ENCODE data around the gene CCDC54. TPM values are rescaled to one million over a fixed set of nuclear protein-coding genes. Genes with fewer than 3 reads are reported as not detected.

CCDC54 gene
- total RNA-seq, 1 experiment from 2014 or later = not detected

- Mint-ChIP-seq H3K4me3 (ENCODE audit: unreplicated experiment) (no peak overlapping the region), H3K4me1 (ENCODE audit: insufficient read depth, unreplicated experiment) (no peaks in the 10 kb centered on the region), H3K27me3 (ENCODE audit: insufficient read depth, unreplicated experiment) (no peaks in the 10 kb centered on the region), H3K9me3 (ENCODE audit: unreplicated experiment) (no peaks in the 10 kb centered on the region), H3K27ac (ENCODE audit: low read depth, unreplicated experiment) (no peak overlapping the region), H3K36me3 (ENCODE audit: insufficient read depth, unreplicated experiment) (no peaks in the 10 kb centered on the region)
- POLR2A ChIA-PET = interaction anchor here (0.7 kb wide), 1 partner anchor 46 kb away, joined by 5 read pairs; no protein-coding TSS in a partner anchor
- CTCF ChIA-PET = interaction anchor here (1.0 kb wide), 1 partner anchor 76 kb away, joined by 5 read pairs; no protein-coding TSS in a partner anchor
- no peak for DNase-seq (ENCODE audit: unreplicated experiment)
- intact Hi-C loops (cut with micrococcal nuclease) = no loop called here
- no TSS peak for BruUV-seq (replicated peaks)
- no peak for TF ChIP-seq CTCF (IDR thresholded peaks at IDR 0.05; ENCODE audit: unreplicated experiment)
Observed at GRCh38 chr3:107344722-107345121, 32.5 kb upstream of the CCDC54 start.

- ChIA-PET CTCF (interaction anchor here (0.6 kb wide), 1 partner anchor 61 kb away, joined by 3 read pairs; no protein-coding TSS in a partner anchor), POLR2A (no interaction called here)
- Mint-ChIP-seq H3K4me1 (ENCODE audit: insufficient read depth, unreplicated experiment) (no peaks in the 10 kb centered on the region), H3K27me3 (ENCODE audit: insufficient read depth, unreplicated experiment) (no peaks in the 10 kb centered on the region), H3K9me3 (ENCODE audit: unreplicated experiment) (no peaks in the 10 kb centered on the region), H3K4me3 (ENCODE audit: unreplicated experiment) (no peak overlapping the region), H3K27ac (ENCODE audit: low read depth, unreplicated experiment) (no peak overlapping the region), H3K36me3 (ENCODE audit: insufficient read depth, unreplicated experiment) (no peaks in the 10 kb centered on the region)
- no TSS peak for BruUV-seq (replicated peaks)
- no peak for DNase-seq (ENCODE audit: unreplicated experiment)
- TF ChIP-seq CTCF (IDR thresholded peaks at IDR 0.05; ENCODE audit: unreplicated experiment) = no peak
- intact Hi-C loops (cut with micrococcal nuclease) = no loop called here
Observed at GRCh38 chr3:107345822-107346405, 31.3 kb upstream of the CCDC54 start.

- Mint-ChIP-seq H3K27ac (ENCODE audit: low read depth, unreplicated experiment) (no peak overlapping the region), H3K36me3 (ENCODE audit: insufficient read depth, unreplicated experiment) (no peaks in the 10 kb centered on the region), H3K9me3 (ENCODE audit: unreplicated experiment) (no peaks in the 10 kb centered on the region), H3K4me3 (ENCODE audit: unreplicated experiment) (no peak overlapping the region), H3K27me3 (ENCODE audit: insufficient read depth, unreplicated experiment) (no peaks in the 10 kb centered on the region), H3K4me1 (ENCODE audit: insufficient read depth, unreplicated experiment) (no peaks in the 10 kb centered on the region)
- ChIA-PET POLR2A (interaction anchor here (1.1 kb wide), 1 partner anchor 13 kb away, joined by 3 read pairs; no protein-coding TSS in a partner anchor), CTCF (no interaction called here)
- DNase-seq (ENCODE audit: unreplicated experiment) = no peak
- no peak for TF ChIP-seq CTCF (IDR thresholded peaks at IDR 0.05; ENCODE audit: unreplicated experiment)
- intact Hi-C loops (cut with micrococcal nuclease) = no loop called here
- BruUV-seq (replicated peaks) = no TSS peak
Observed at GRCh38 chr3:107346564-107346963, 30.7 kb upstream of the CCDC54 start.

DNA sequence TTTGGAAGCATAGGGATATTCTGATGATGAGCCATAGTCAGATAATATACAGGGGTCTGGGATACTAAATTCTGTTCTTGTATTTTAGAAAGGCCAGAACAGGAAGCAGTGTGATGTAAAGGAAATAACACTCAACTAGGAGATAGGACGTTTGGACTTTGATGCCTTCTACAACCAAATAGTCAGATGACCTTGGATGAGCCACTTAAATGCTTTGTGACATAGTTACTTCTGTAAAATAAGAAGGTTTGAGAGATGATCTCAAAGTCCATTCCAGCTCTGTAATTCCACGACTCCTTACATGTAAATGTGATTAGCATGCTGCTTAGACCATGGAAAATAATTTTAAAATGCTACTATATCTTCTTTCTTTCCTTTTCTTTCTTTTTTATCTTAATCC, 29.5 kb upstream of the CCDC54 start:
- H3K4me1 Mint-ChIP-seq (ENCODE audit: insufficient read depth, unreplicated experiment) = no peaks in the 10 kb centered on the region
- ChIA-PET POLR2A (interaction anchor here (1.1 kb wide), 1 partner anchor 12 kb away, joined by 3 read pairs; no protein-coding TSS in a partner anchor), CTCF (interaction anchor here (0.6 to 0.7 kb wide), 2 partner anchors 30 to 32 kb away, joined by 3 read pairs; no protein-coding TSS in a partner anchor)
- no peak for DNase-seq (ENCODE audit: unreplicated experiment)
- no peak overlapping the region for H3K27ac Mint-ChIP-seq (ENCODE audit: low read depth, unreplicated experiment)
- H3K9me3 Mint-ChIP-seq (ENCODE audit: unreplicated experiment) = no peaks in the 10 kb centered on the region
- intact Hi-C loops (cut with micrococcal nuclease) = no loop called here
- no peaks in the 10 kb centered on the region for H3K36me3 Mint-ChIP-seq (ENCODE audit: insufficient read depth, unreplicated experiment)
- no peaks in the 10 kb centered on the region for H3K27me3 Mint-ChIP-seq (ENCODE audit: insufficient read depth, unreplicated experiment)
- H3K4me3 Mint-ChIP-seq (ENCODE audit: unreplicated experiment) = no peak overlapping the region
- BruUV-seq (replicated peaks) = no TSS peak
- TF ChIP-seq CTCF (IDR thresholded peaks at IDR 0.05; ENCODE audit: unreplicated experiment) = no peak
